Right lobe of liver (tissue), 6 donors: ENCODE measurements around the gene FLCN. TPM values are rescaled to one million over a fixed set of nuclear protein-coding genes. Genes with fewer than 3 reads are reported as not detected.
"Not testable (repeated sequence)": the region's sequence is repeated elsewhere in the genome, so short reads cannot be mapped to it uniquely, and the experiment has no call there.

Experiments
- ATAC-seq, 4 donors: fragments of 200-7000 bp; cut with Tn5 transposase; one replicate each; pipeline ENCODE4 v1.9.1; 2020; ENCODE audit warnings: mild to moderate bottlenecking in 4 of 4, moderate library complexity in 4 of 4
- DNase-seq, 3 donors: peaks; one replicate each; pipeline ENCODE4 v3.0.0-alpha.2; 2020
- H3K27ac ChIP-seq, 3 donors: fragments of 200-600 bp; one replicate each; pipeline ENCODE4 v1.8.0; 2022
- H3K27me3 ChIP-seq, 2 donors: fragments of 200-600 bp; one replicate each; pipeline ENCODE4 v1.8.0; 2022
- H3K36me3 ChIP-seq, 4 donors: fragments of 200-600 bp; sonication (generic) in 1 of 4; one replicate each; pipeline versions ENCODE4 v1.5.1 to v1.8.0; 2017 to 2022; ENCODE audit warnings: control low read depth in 1 of 4
- H3K4me1 ChIP-seq, 4 donors: fragments of 200-600 bp; sonication (generic) in 1 of 4; one replicate each; pipeline versions ENCODE4 v1.5.1 to v1.8.0; 2017 to 2022; ENCODE audit warnings: control low read depth in 1 of 4
- H3K4me3 ChIP-seq, 3 donors: fragments of 200-600 bp; one replicate each; pipeline ENCODE4 v1.8.0; 2022
- H3K9me3 ChIP-seq, 4 donors: fragments of 200-600 bp; sonication (generic) in 1 of 4; one replicate each; pipeline versions ENCODE4 v1.5.1 to v1.8.0; 2017 to 2022; ENCODE audit warnings: control low read depth in 1 of 4
- CTCF ChIP-seq, 4 donors: fragments of 200-600 bp in 3 of 4; fragments of 450-650 bp in 1 of 4; IDR thresholded peaks; one replicate each; pipeline versions ENCODE4 v1.5.1 to v1.8.0; 2016 to 2022; ENCODE audit warnings: antibody characterized with exemption in 4 of 4, mild to moderate bottlenecking in 2 of 4
- POLR2A ChIP-seq: fragments of 450-650 bp; IDR thresholded peaks from one replicate; pipeline ENCODE4 v1.6.1; 2017; ENCODE audit warnings: antibody characterized with exemption, mild to moderate bottlenecking
- WGBS: methylation state at CpG from one replicate; pipeline ENCODE4 v1.1.6; 2018; ENCODE audit warnings: low coverage, low lambda C conversion rate; ENCODE audit not compliant: insufficient coverage; ENCODE audit errors: missing lambda C conversion rate; 5-methylcytosine and 5-hydroxymethylcytosine counted together
- intact Hi-C, 2 donors: fragments of 100-400 bp; cut with DNase I; formaldehyde crosslinking; loops; one replicate each; pipeline versions ENCODE4 v1.11.2 to v1.14.1; 2022
- total RNA-seq, 6 experiments: library from RNA; depleted of rRNA in 2 of 6; stranded (reverse); fragments of >200 nt in 2 of 6; fragmentation: NEBNext Ultra II Directional in 3 of 6; extraction: Animal tissue kit (Norgen Biotek cat#: 25700) in 3 of 6; gene quantifications; one replicate each; pipeline versions ENCODE4 v1.1.0 to v1.2.4, GENCODE V29; 2016 to 2023
- donor health status: DM: no; HTN: yes; CAD: no.
- donor health status: DM: no; HTN: no; CAD: no.
- donor health status: DM: no; HTN: no; CAD: no.
- donor health status: DM: no; HTN: yes; CAD: no.
- donor health status: DM: no; HTN: yes; CAD: no.

Gene FLCN
- total RNA-seq, 6 experiments from 2014 or later: 25.4 to 44.3 (median 35.9) TPM

- no peaks in the 10 kb centered on the region for H3K27me3 ChIP-seq
- DNase-seq (no peak), ATAC-seq (no peak)
- H3K4me3 ChIP-seq: no peak overlapping the region
- TF ChIP-seq POLR2A: no peak
- TF ChIP-seq CTCF (IDR thresholded peaks at IDR 0.05): no peak
- H3K4me1 ChIP-seq: no peaks in the 10 kb centered on the region
- H3K9me3 ChIP-seq: no peaks in the 10 kb centered on the region
- intact Hi-C loops: no loop called here
- 69% methylated on average over 8 of the region's 14 CpGs for WGBS
- no peak overlapping the region for H3K27ac ChIP-seq
- H3K36me3 ChIP-seq: peaks cover 0 to 22% (median 0%) of the 10 kb centered on the region in 4 donors
These were observed 50.1 kb downstream of the FLCN start for GRCh38 chr17:17186551-17187505.

- no peak for TF ChIP-seq POLR2A
- no peaks in the 10 kb centered on the region for H3K4me1 ChIP-seq
- no peaks in the 10 kb centered on the region for H3K27me3 ChIP-seq
- H3K4me3 ChIP-seq: no peak overlapping the region
- WGBS: 44% methylated on average over 2 of the region's 3 CpGs
- intact Hi-C loops: no loop called here
- peaks cover 0 to 29% (median under 1%) of the 10 kb centered on the region in 4 donors for H3K36me3 ChIP-seq
- ATAC-seq (no peak), DNase-seq (no peak)
- H3K9me3 ChIP-seq: no peaks in the 10 kb centered on the region
- H3K27ac ChIP-seq: no peak overlapping the region
These were observed 50.9 kb downstream of the FLCN start for GRCh38 chr17:17186051-17186450.

GRCh38 chr17:17184985-17185757 is 51.8 kb downstream of the FLCN start:
- H3K9me3 ChIP-seq, H3K4me1 ChIP-seq, DNase-seq, H3K27ac ChIP-seq, intact Hi-C loops, H3K4me3 ChIP-seq, H3K27me3 ChIP-seq: not testable (repeated sequence)
- WGBS: 43% methylated on average over 9 of the region's 13 CpGs
- peaks cover 0 to 38% (median 5%) of the 10 kb centered on the region in 4 donors for H3K36me3 ChIP-seq
- ATAC-seq: peak; percentile 21 to 49 (median 24)

- intact Hi-C loops: no loop called here
- peaks cover 0 to 49% (median 12%) of the 10 kb centered on the region in 4 donors for H3K36me3 ChIP-seq
- no peak overlapping the region for H3K27ac ChIP-seq
- ATAC-seq: no peak
- DNase-seq: no peak
- WGBS: 83% methylated on average over 2 of the region's 4 CpGs
- H3K9me3 ChIP-seq: no peaks in the 10 kb centered on the region
- no peaks in the 10 kb centered on the region for H3K27me3 ChIP-seq
- no peaks in the 10 kb centered on the region for H3K4me1 ChIP-seq
- TF ChIP-seq POLR2A: no peak
- no peak for TF ChIP-seq CTCF (IDR thresholded peaks at IDR 0.05)
- no peak overlapping the region for H3K4me3 ChIP-seq
These were observed 53.2 kb downstream of the FLCN start for GRCh38 chr17:17183744-17184143.

- H3K4me1 ChIP-seq: no peaks in the 10 kb centered on the region
- no peak for DNase-seq
- intact Hi-C loops: no loop called here
- H3K27ac ChIP-seq: no peak overlapping the region
- H3K4me3 ChIP-seq: no peak overlapping the region
- H3K27me3 ChIP-seq: no peaks in the 10 kb centered on the region
- no peak for ATAC-seq
- peaks cover 0 to 59% (median 13%) of the 10 kb centered on the region in 4 donors for H3K36me3 ChIP-seq
- H3K9me3 ChIP-seq: no peaks in the 10 kb centered on the region
- whole genome bisulfite sequencing: 83% methylated on average over 1 of the region's 6 CpGs
- TF ChIP-seq CTCF (IDR thresholded peaks at IDR 0.05) (no peak), POLR2A (no peak)
These were observed 54.3 kb downstream of the FLCN start for GRCh38 chr17:17182598-17183136.
